ENCODE results near the gene BUD31. TPM values are rescaled to one million over a fixed set of nuclear protein-coding genes. Genes with fewer than 3 reads are reported as not detected.

BUD31 gene
- total RNA-seq, 1 donor from 2014 or later = 176 TPM

GRCh38 chr7:99395616-99396327 lies 13.0 kb upstream of the BUD31 start:
- Histone ChIP-seq H4K20me1 (ENCODE audit: insufficient read depth, low read length) (peaks cover 86% of the 10 kb centered on the region), H3K4me3 (ENCODE audit: insufficient read depth, low read depth, low read length) (no peak overlapping the region), H3K9ac (ENCODE audit: low read length) (no peak overlapping the region), H3K36me3 (ENCODE audit: insufficient read depth, low read length) (peaks cover 40% of the 10 kb centered on the region), H3K79me2 (ENCODE audit: insufficient read depth, low read length) (peaks cover 27% of the 10 kb centered on the region), H3K4me2 (ENCODE audit: low read length) (no peak overlapping the region), H3K27ac (ENCODE audit: low read depth, low read length) (no peak overlapping the region), H2AFZ (ENCODE audit: low read depth, low read length) (no peak overlapping the region), H3K9me3 (ENCODE audit: insufficient read depth, low read depth, low read length) (no peaks in the 10 kb centered on the region), H3K4me1 (ENCODE audit: insufficient read depth, low read length) (peaks cover 17% of the 10 kb centered on the region), H3K27me3 (ENCODE audit: insufficient read depth, low read length) (no peaks in the 10 kb centered on the region)
- Mint-ChIP-seq H3K4me1 (ENCODE audit: low read depth, unreplicated experiment) (peaks cover 14% of the 10 kb centered on the region), H3K36me3 (ENCODE audit: low read depth, unreplicated experiment) (peaks cover 18% of the 10 kb centered on the region), H3K4me3 (ENCODE audit: unreplicated experiment) (no peak overlapping the region), H3K9me3 (ENCODE audit: unreplicated experiment) (no peaks in the 10 kb centered on the region), H3K27me3 (ENCODE audit: low read depth, unreplicated experiment) (no peaks in the 10 kb centered on the region), H3K27ac (ENCODE audit: unreplicated experiment) (peak overlapping the region; percentile 62)
- FAIRE-seq = no peak
- DNase-seq (ENCODE audit: low read depth) = no peak
- TF ChIP-seq EZH2 (IDR thresholded peaks at IDR 0.05; ENCODE audit: insufficient read depth, low read length) (no peak), CTCF (IDR thresholded peaks at IDR 0.05; ENCODE audit: insufficient read depth, low read depth, low read length) (no peak)

- Histone ChIP-seq H3K36me3 (ENCODE audit: insufficient read depth, low read length) (peaks cover 37% of the 10 kb centered on the region), H3K27ac (ENCODE audit: low read depth, low read length) (no peak overlapping the region), H3K4me3 (ENCODE audit: insufficient read depth, low read depth, low read length) (no peak overlapping the region), H3K9me3 (ENCODE audit: insufficient read depth, low read depth, low read length) (no peaks in the 10 kb centered on the region), H3K27me3 (ENCODE audit: insufficient read depth, low read length) (no peaks in the 10 kb centered on the region), H3K4me1 (ENCODE audit: insufficient read depth, low read length) (peaks cover 17% of the 10 kb centered on the region), H2AFZ (ENCODE audit: low read depth, low read length) (no peak overlapping the region), H3K4me2 (ENCODE audit: low read length) (no peak overlapping the region), H3K79me2 (ENCODE audit: insufficient read depth, low read length) (peaks cover 27% of the 10 kb centered on the region), H4K20me1 (ENCODE audit: insufficient read depth, low read length) (peaks cover 84% of the 10 kb centered on the region), H3K9ac (ENCODE audit: low read length) (no peak overlapping the region)
- Mint-ChIP-seq H3K27me3 (ENCODE audit: low read depth, unreplicated experiment) (no peaks in the 10 kb centered on the region), H3K4me1 (ENCODE audit: low read depth, unreplicated experiment) (peaks cover 14% of the 10 kb centered on the region), H3K36me3 (ENCODE audit: low read depth, unreplicated experiment) (peaks cover 21% of the 10 kb centered on the region), H3K4me3 (ENCODE audit: unreplicated experiment) (no peak overlapping the region), H3K27ac (ENCODE audit: unreplicated experiment) (peak overlapping the region; percentile 62), H3K9me3 (ENCODE audit: unreplicated experiment) (no peaks in the 10 kb centered on the region)
- DNase-seq (ENCODE audit: low read depth) = no peak
- no peak for FAIRE-seq
- TF ChIP-seq CTCF (IDR thresholded peaks at IDR 0.05; ENCODE audit: insufficient read depth, low read depth, low read length) (no peak), EZH2 (IDR thresholded peaks at IDR 0.05; ENCODE audit: insufficient read depth, low read length) (no peak)
These were observed 12.1 kb upstream of the BUD31 start for GRCh38 chr7:99396418-99397296.

Measured in astrocyte (in vitro differentiated cells and primary cell).